ENCODE results near the gene CLEC16A. TPM values are rescaled to one million over a fixed set of nuclear protein-coding genes. Genes with fewer than 3 reads are reported as not detected.

The CLEC16A gene
- total RNA-seq, 2 donors from 2014 or later = 29.9 to 32.3 TPM

DNA sequence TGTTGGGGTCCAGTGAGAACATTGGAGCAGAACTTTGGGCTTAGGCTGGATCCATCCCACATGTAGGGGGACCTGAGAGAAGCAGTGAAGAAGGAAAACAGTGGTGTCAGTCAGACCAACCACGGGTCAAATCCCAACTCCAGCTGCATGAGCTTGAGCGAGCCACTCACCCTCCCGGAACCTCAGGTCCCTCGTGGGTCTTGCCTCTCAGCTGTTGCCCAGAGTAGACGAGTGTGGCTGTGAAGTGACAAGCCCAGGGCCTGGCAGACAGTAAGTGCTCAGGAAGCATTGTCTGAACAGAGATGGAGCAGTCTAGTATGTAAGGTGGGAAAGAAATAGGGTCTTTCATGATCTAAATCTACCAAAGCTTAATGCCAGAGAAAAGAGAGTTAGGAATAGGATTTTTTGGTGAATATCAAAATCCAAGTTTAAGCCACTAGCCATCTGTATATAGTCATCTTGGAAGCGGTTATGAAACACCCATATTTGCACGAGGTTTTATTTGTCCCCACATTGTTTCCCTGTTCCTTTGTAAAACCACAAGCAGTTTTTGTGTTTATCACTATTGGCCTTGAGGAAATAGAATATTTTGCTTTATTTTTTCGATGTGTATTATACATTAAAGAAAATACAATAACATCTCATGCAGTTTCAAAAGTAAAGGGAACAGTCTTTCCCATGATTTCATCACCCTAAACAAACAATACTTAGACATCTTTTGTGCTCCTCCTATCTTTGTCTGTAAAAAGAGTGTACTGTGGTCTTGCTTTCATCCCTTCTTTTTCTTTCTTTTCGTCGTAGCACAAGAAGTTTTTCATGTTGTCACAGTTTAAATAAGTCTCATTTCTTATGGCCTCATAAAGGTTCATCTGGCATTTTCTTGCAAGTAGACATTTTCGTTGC lies 112.0 kb downstream of the CLEC16A start:
- Mint-ChIP-seq H3K27me3 (ENCODE audit: low read depth) (no peaks in the 10 kb centered on the region), H3K36me3 (ENCODE audit: insufficient read depth in 2 of 2) (peaks cover 13 to 18% of the 10 kb centered on the region in 2 donors), H3K9me3 (no peaks in the 10 kb centered on the region), H3K4me1 (ENCODE audit: low read depth) (peaks cover 76% of the 10 kb centered on the region), H3K4me3 (peak overlapping the region; percentile 6 to 31), H3K27ac (peak overlapping the region; percentile 36)
- ATAC-seq (replicated peaks in 1 of 2) = no peak
- DNase-seq = no peak

DNA sequence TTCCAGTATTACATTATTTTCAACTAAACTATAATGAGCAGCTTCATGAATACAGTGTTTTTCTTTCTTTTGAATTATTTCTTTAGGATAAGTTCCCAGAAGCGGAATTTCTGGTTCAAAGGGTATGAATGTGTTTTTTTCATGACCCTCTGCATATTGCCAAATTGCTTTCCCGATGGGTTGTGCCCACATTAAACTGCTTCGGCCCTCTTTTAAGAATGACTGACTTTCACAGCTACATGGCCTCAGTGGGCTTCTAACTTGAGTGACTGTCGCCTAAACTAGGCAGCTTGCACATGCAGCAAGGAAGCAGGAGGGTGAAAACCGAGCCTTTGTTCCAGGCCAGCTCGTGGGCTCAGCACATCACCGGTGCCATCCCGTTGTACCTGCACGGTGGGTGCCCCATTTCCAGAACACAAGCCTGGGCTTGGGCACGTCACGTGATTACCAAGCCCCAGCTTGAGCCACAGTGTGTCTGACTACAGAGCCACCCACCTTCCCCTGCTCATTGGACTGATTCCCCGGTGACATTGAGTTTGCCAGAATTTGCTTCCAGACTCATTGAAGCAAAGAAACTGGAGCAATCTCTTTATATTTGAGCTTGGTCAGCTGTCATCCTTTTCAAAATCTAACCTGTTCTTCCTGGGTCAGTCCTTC lies 112.8 kb downstream of the CLEC16A start:
- Mint-ChIP-seq H3K9me3 (no peaks in the 10 kb centered on the region), H3K27me3 (ENCODE audit: low read depth) (no peaks in the 10 kb centered on the region), H3K27ac (peak overlapping the region; percentile 36), H3K4me1 (ENCODE audit: low read depth) (peaks cover 75% of the 10 kb centered on the region), H3K36me3 (ENCODE audit: insufficient read depth in 2 of 2) (peaks cover 15 to 20% of the 10 kb centered on the region in 2 donors), H3K4me3 (peak overlapping the region in 1 of 2 donors; percentile 31)
- ATAC-seq (replicated peaks in 1 of 2) (no peak), DNase-seq (no peak)

DNA sequence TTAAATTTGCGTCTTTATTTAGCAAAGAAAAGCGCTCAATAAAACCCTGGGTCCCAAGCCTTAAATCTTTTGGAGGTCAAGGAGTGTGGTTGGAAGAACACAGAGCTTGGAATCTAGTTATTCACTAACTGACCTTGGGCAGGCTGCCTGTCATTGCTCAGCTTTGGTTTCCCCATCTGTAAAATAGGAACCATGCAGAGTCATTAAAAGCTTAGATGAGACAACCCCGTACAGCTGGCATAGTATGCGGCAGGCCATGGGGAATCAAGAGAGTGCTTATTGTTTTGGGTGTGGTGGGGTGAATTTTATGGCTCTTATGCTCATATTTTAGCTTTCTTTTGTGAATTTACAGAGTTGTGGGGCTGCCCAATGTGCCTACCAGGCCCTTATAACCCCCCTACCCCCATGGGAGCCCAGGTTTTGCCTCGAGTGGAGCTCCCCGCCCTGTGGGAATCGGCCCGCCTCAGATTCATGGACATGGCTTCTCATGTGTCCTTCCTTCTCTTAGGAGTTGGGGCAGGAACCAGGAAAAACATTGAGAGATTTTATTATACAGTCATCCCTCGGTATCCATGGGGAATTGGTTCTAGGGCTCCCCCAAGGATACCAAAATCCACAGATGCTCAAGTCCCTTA lies 113.5 kb downstream of the CLEC16A start:
- Mint-ChIP-seq H3K27me3 (ENCODE audit: low read depth) (no peaks in the 10 kb centered on the region), H3K36me3 (ENCODE audit: insufficient read depth in 2 of 2) (peaks cover 13 to 20% of the 10 kb centered on the region in 2 donors), H3K4me1 (ENCODE audit: low read depth) (peaks cover 68% of the 10 kb centered on the region), H3K9me3 (no peaks in the 10 kb centered on the region), H3K27ac (no peak overlapping the region), H3K4me3 (no peak overlapping the region)
- no peak for ATAC-seq (replicated peaks in 1 of 2)
- no peak for DNase-seq

DNA sequence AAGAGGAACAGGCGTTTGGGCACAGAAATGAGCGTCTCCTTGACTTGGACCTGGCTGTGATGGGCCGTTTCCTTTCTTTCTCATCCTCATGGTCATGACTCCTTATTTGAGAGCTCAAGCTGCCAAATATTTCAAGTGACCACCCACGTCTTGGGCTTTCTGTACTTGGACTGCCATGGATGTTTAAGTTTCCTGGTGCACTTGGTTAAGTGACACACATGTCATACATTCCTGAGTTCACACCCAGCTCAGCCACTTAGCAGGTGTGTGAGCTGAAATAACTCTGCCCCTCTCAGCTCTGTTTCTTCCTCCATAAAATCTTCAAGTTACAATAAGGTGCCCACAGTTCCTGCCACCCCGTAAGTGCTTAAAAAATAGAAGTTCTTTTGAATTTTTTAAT lies 114.5 kb downstream of the CLEC16A start:
- Mint-ChIP-seq H3K4me1 (ENCODE audit: low read depth) (peaks cover 58% of the 10 kb centered on the region), H3K4me3 (no peak overlapping the region), H3K36me3 (ENCODE audit: insufficient read depth in 2 of 2) (peaks cover 11 to 18% of the 10 kb centered on the region in 2 donors), H3K27ac (no peak overlapping the region), H3K9me3 (no peaks in the 10 kb centered on the region), H3K27me3 (ENCODE audit: low read depth) (no peaks in the 10 kb centered on the region)
- no peak for ATAC-seq (replicated peaks in 1 of 2)
- no peak for DNase-seq

DNA sequence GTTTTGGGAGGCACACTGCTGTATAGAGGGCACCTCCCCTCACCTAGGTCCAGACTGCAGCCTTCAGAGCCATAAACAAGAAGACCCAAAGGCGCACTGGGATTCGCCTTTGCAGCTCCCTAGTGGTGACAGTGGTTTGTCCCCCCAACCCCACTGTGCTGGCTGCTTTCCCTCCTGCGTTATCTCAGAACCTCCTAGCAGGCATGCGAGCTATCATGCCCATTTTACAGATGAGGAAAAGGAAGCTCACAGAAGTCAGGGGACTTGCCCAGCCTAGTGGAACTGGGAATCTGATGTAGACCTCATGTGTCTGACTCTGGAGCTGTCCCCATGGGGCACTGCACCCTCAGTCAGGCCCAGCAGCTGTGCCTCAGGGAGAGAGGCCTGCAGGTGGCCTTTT lies 115.2 kb downstream of the CLEC16A start:
- H3K4me1 Mint-ChIP-seq (ENCODE audit: low read depth) = peaks cover 51% of the 10 kb centered on the region
- H3K36me3 Mint-ChIP-seq (ENCODE audit: insufficient read depth in 2 of 2) = peaks cover 11 to 17% of the 10 kb centered on the region in 2 donors
- DNase-seq (no peak), ATAC-seq (replicated peaks in 1 of 2) (no peak)
- H3K9me3 Mint-ChIP-seq = no peaks in the 10 kb centered on the region
- H3K4me3 Mint-ChIP-seq = no peak overlapping the region
- H3K27ac Mint-ChIP-seq = no peak overlapping the region
- no peaks in the 10 kb centered on the region for H3K27me3 Mint-ChIP-seq (ENCODE audit: low read depth)

DNA sequence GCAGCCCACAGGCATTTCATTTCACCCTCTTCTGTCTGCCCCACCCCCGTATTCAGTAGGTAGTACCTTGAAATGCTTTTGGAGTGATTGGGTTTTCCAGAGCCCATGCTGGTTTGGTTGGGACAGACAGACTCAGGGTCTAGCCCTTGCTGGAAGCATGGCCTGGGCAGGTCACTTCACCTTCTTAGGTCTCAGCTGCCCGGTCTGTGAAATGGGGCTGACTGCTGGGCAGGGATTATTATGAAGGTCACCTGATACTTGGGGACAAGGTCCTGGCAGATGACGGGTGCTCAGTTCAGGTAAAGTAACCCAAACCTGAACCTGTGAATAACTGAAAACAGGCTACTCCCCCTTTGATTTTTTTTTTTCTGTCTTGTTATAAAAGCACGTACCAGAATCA lies 116.0 kb downstream of the CLEC16A start:
- no peak for ATAC-seq (replicated peaks in 1 of 2)
- no peak overlapping the region for H3K4me3 Mint-ChIP-seq
- no peak overlapping the region for H3K27ac Mint-ChIP-seq
- H3K4me1 Mint-ChIP-seq (ENCODE audit: low read depth) = peaks cover 43% of the 10 kb centered on the region
- no peaks in the 10 kb centered on the region for H3K9me3 Mint-ChIP-seq
- peaks cover 7 to 10% of the 10 kb centered on the region in 2 donors for H3K36me3 Mint-ChIP-seq (ENCODE audit: insufficient read depth in 2 of 2)
- no peaks in the 10 kb centered on the region for H3K27me3 Mint-ChIP-seq (ENCODE audit: low read depth)
- DNase-seq = no peak

DNA sequence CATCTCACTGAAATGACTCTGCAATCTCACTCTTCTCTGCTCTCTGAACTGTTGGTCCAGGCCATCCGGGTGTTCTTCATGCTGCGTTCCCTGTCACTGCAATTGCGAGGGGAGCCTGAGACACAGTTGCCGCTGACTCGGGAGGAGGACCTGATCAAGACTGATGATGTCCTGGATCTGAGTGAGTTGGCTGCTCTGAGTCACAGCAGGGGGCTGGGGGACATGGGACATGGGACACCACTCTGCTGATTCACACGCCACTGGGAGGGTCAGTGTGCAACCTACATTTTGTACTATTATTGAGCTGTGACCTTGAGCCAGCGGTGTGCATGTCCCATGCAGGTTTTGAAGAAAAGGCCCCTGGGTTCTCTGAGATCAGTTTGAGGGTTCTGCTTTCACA lies 116.5 kb downstream of the CLEC16A start:
- DNase-seq = no peak
- Mint-ChIP-seq H3K27me3 (ENCODE audit: low read depth) (no peaks in the 10 kb centered on the region), H3K9me3 (no peaks in the 10 kb centered on the region), H3K36me3 (ENCODE audit: insufficient read depth in 2 of 2) (peaks cover 7 to 8% of the 10 kb centered on the region in 2 donors), H3K4me1 (ENCODE audit: low read depth) (peaks cover 38% of the 10 kb centered on the region), H3K4me3 (no peak overlapping the region), H3K27ac (no peak overlapping the region)
- ATAC-seq (replicated peaks in 1 of 2) = peak in 1 of 2 donors; percentile 28

DNA sequence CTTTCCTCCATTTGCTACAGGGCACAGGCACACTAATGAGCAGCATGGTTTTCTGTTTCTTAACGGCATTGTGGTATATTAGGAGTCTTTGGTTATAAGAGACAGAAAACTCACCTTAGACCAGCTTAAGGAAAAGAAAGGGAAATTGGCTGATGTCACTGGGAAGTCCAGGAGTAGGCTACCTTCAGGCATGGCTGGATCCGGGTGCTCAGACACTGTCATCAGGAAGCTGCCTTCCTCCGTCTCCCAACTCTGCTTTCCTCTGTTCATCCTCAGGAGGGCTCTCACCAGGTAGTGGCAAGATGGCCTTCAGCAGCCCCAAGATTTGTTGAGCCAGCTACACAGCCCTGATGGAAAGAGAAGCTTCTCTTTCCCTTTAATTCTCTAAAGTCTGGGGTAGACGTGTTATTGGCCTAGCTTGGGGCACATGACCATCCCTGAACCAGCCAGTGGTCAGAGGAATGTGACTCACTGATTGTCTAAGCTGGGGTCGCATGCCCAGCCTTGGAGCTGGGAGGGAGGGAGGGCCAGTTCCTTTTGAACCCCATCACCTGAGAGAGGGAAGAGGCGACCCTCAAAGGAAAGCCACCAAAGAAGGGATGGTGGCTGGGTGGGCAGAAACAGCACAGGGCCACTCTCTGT lies 117.4 kb downstream of the CLEC16A start:
- no peaks in the 10 kb centered on the region for H3K27me3 Mint-ChIP-seq (ENCODE audit: low read depth)
- H3K4me1 Mint-ChIP-seq (ENCODE audit: low read depth) = peaks cover 38% of the 10 kb centered on the region
- no peak overlapping the region for H3K27ac Mint-ChIP-seq
- ATAC-seq (replicated peaks in 1 of 2) (peak in 1 of 2 donors; percentile 18), DNase-seq (no peak)
- H3K36me3 Mint-ChIP-seq (ENCODE audit: insufficient read depth in 2 of 2) = peaks cover 5 to 11% of the 10 kb centered on the region in 2 donors
- no peak overlapping the region for H3K4me3 Mint-ChIP-seq
- no peaks in the 10 kb centered on the region for H3K9me3 Mint-ChIP-seq

DNA sequence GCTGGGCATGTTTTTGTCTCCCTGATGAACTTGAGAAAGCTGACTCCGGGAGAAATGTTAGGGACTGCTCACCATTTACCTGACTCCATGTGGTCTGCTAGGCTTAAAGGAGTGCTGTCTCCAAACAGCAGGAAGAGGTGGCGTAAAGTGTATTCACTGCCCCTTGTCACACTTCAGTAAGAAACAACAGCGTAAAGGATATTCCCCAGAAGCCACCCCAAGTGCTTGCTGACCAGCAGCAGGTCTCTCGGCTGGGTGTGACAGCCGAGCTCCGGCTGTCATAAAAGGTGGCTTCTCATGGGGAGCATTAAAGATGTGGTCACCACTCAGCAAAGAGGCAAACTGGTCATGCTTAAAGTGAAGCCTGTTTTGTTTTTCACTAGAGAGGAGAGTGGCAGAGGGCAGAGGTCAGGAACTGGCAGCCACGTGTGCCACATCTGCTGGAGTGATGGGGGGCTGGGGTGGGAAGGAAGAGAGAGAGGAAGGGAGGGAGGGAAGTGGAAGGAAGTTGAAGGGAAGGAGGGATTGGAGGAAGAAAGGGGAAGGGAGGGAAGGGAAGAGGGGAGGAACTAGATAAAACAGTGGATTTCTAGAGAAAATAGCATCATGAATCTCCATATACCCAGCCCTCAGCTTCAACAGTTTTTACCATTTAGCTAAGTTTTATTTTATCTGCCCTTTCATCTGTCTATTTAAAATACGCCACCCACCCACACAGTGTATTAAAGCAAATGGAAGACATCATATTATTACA lies 119.3 kb downstream of the CLEC16A start:
- H3K9me3 Mint-ChIP-seq = no peaks in the 10 kb centered on the region
- ATAC-seq (replicated peaks in 1 of 2) (no peak), DNase-seq (no peak)
- no peaks in the 10 kb centered on the region for H3K27me3 Mint-ChIP-seq (ENCODE audit: low read depth)
- H3K36me3 Mint-ChIP-seq (ENCODE audit: insufficient read depth in 2 of 2) = peaks cover 5 to 13% of the 10 kb centered on the region in 2 donors
- peaks cover 41% of the 10 kb centered on the region for H3K4me1 Mint-ChIP-seq (ENCODE audit: low read depth)
- H3K4me3 Mint-ChIP-seq = no peak overlapping the region
- H3K27ac Mint-ChIP-seq = peak overlapping the region; percentile 85

DNA sequence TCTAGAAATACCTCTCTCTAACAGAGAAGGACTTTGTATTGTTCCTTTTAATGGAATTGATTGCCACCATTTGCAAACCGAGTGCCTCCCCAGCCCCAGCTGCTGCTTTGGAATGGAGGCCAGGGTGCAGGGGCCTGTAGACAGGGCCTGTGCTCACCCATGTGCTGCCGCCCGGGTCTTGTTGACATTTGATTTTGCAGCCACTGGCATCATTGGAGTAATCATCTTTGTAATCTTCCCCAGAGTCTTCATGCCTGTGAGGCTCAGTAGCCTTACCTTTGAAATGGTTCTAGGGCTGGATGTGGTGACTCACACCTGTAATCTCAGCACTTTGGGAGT lies 119.8 kb downstream of the CLEC16A start:
- Mint-ChIP-seq H3K36me3 (ENCODE audit: insufficient read depth in 2 of 2) (peaks cover 5 to 13% of the 10 kb centered on the region in 2 donors), H3K27ac (peak overlapping the region; percentile 85), H3K9me3 (no peaks in the 10 kb centered on the region), H3K4me1 (ENCODE audit: low read depth) (peaks cover 37% of the 10 kb centered on the region), H3K27me3 (ENCODE audit: low read depth) (no peaks in the 10 kb centered on the region), H3K4me3 (no peak overlapping the region)
- DNase-seq (no peak), ATAC-seq (replicated peaks in 1 of 2) (no peak)

DNA sequence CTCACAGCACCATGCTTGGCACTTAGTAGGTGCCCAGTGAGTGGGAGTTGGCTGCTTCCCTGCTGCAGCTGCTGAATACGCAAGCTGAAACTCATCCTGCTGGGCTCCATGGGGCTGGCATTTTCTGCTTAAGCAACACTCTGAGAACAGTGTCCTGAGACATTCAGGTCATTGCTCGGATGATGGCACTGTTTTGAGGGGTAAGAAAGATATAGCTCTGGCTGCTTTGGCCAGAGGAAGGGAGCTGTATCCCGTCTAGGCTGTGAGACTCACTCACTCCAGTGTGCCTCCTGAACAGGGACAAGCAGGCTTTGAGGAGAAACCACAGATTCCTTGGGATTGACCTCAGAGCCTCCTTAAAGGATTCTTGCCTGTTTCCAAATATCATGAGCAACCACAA lies 120.5 kb downstream of the CLEC16A start:
- Mint-ChIP-seq H3K4me1 (ENCODE audit: low read depth) (peaks cover 34% of the 10 kb centered on the region), H3K27ac (no peak overlapping the region), H3K4me3 (no peak overlapping the region), H3K27me3 (ENCODE audit: low read depth) (no peaks in the 10 kb centered on the region), H3K9me3 (no peaks in the 10 kb centered on the region), H3K36me3 (ENCODE audit: insufficient read depth in 2 of 2) (peaks cover 5 to 15% of the 10 kb centered on the region in 2 donors)
- DNase-seq (no peak), ATAC-seq (replicated peaks in 1 of 2) (no peak)

DNA sequence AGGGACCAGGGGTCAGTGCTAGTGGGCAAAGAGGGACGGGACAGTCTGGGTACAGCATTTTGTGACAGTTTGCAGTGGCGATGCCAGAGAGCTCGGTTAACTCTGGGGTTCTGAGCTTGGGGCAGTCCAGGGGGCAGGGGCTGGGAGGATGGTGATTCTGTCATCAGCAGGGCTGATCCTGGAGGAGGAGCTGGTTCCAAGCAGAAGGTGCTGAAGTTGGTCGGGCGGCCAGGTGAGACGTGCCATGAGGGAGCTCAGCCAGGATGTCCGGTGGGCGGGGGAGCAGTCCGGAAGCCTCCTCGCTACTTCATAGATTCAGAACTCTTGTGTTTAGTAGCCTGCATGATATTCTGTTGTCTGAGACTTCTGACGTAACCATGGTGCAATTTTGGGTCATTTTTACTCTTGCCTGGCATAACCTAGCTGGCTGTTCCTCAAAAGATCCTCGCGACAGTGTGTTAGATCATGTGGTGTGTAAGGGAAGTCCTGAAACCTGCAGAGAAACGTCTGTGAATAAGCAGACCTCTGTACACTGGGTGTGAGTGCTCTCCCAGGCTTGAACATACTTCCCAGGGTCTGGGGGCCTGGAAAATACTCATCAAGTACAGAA lies 122.0 kb downstream of the CLEC16A start:
- Mint-ChIP-seq H3K27ac (peak overlapping the region; percentile 67), H3K27me3 (ENCODE audit: low read depth) (no peaks in the 10 kb centered on the region), H3K4me1 (ENCODE audit: low read depth) (peaks cover 34% of the 10 kb centered on the region), H3K9me3 (no peaks in the 10 kb centered on the region), H3K36me3 (ENCODE audit: insufficient read depth in 2 of 2) (peaks cover 4 to 12% of the 10 kb centered on the region in 2 donors), H3K4me3 (no peak overlapping the region)
- DNase-seq (no peak), ATAC-seq (replicated peaks in 1 of 2) (peak; percentile 39 to 61)

Data from activated T-cell treated with anti-CD3 and anti-CD28 coated beads, Interleukin-2, amount 50 U/mL, for 72 hours (primary cell).